ENCODE results near the gene PSMB7.

Gene PSMB7

GRCh38 chr9:124321935-124322334, 93.3 kb downstream of the PSMB7 start:
- no CpG with 5 or more reads among the region's 4 CpGs for WGBS (ENCODE audit: extremely low coverage, insufficient coverage, insufficient read length)
- no peak overlapping the region for H3K4ac ChIP-seq (ENCODE audit: low read depth, low read length)

GRCh38 chr9:124321416-124321815, 93.8 kb downstream of the PSMB7 start:
- no peak overlapping the region for H2BK5ac ChIP-seq (ENCODE audit: low read depth, low read length, poor library complexity)
- H3K36me3 ChIP-seq (ENCODE audit: control insufficient read depth in 1 of 2, insufficient read depth in 2 of 2, low read length in 2 of 2): peaks cover 46 to 50% of the 10 kb centered on the region in 2 experiments
- WGBS (ENCODE audit: extremely low coverage, insufficient coverage, insufficient read length): no CpG with 5 or more reads among the region's 12 CpGs
- H4K8ac ChIP-seq (ENCODE audit: low read depth, low read length): no peak overlapping the region
- no peak overlapping the region for H2BK120ac ChIP-seq (ENCODE audit: insufficient read depth, low read length, poor library complexity)
- H3K79me2 ChIP-seq (ENCODE audit: control insufficient read depth, insufficient read depth, low read length, poor library complexity): no peaks in the 10 kb centered on the region
- no peak overlapping the region for H3K27ac ChIP-seq (ENCODE audit: low read depth, low read length)
- H4K12ac ChIP-seq (ENCODE audit: low read depth, low read length): no peak overlapping the region
- H2AK5ac ChIP-seq (ENCODE audit: low read length): no peak overlapping the region
- H3K14ac ChIP-seq (ENCODE audit: low read length): no peak overlapping the region
- H3K79me1 ChIP-seq (ENCODE audit: low read length): no peaks in the 10 kb centered on the region
- H3K9ac ChIP-seq (ENCODE audit: low read length): no peak overlapping the region
- no peak overlapping the region for H3K4me3 ChIP-seq (ENCODE audit: low read depth, low read length)
- no peak overlapping the region for H4K91ac ChIP-seq (ENCODE audit: low read depth, low read length)
- H3K27me3 ChIP-seq (ENCODE audit: insufficient read depth, low read length): no peaks in the 10 kb centered on the region
- H3K4me2 ChIP-seq (ENCODE audit: low read length): no peak overlapping the region
- no peak overlapping the region for H3K23ac ChIP-seq (ENCODE audit: low read length)
- H2BK12ac ChIP-seq (ENCODE audit: low read length): no peak overlapping the region
- DNase-seq: no peak
- H3K18ac ChIP-seq (ENCODE audit: low read length): no peak overlapping the region
- H3K4me1 ChIP-seq (ENCODE audit: control insufficient read depth in 1 of 2, insufficient read depth in 2 of 2, low read length in 2 of 2): peaks cover 0 to 3% of the 10 kb centered on the region in 2 experiments
- H3K9me3 ChIP-seq (ENCODE audit: insufficient read depth, low read depth, low read length): peaks cover 2% of the 10 kb centered on the region
- no peak overlapping the region for H3K4ac ChIP-seq (ENCODE audit: low read depth, low read length)
- H2AFZ ChIP-seq (ENCODE audit: insufficient read depth, low read length, poor library complexity): no peak overlapping the region

More at GRCh38 chr9:124321935-124322334, 93.3 kb downstream of the PSMB7 start:
- Histone ChIP-seq H3K79me1 (ENCODE audit: low read length) (no peaks in the 10 kb centered on the region), H2BK5ac (ENCODE audit: low read depth, low read length, poor library complexity) (no peak overlapping the region), H3K27me3 (ENCODE audit: insufficient read depth, low read length) (no peaks in the 10 kb centered on the region), H3K27ac (ENCODE audit: low read depth, low read length) (no peak overlapping the region), H4K8ac (ENCODE audit: low read depth, low read length) (no peak overlapping the region), H3K36me3 (ENCODE audit: control insufficient read depth in 1 of 2, insufficient read depth in 2 of 2, low read length in 2 of 2) (peaks cover 46 to 51% of the 10 kb centered on the region in 2 experiments), H2AK5ac (ENCODE audit: low read length) (no peak overlapping the region), H3K18ac (ENCODE audit: low read length) (no peak overlapping the region), H3K79me2 (ENCODE audit: control insufficient read depth, insufficient read depth, low read length, poor library complexity) (no peaks in the 10 kb centered on the region), H3K23ac (ENCODE audit: low read length) (no peak overlapping the region), H2BK120ac (ENCODE audit: insufficient read depth, low read length, poor library complexity) (no peak overlapping the region), H3K9me3 (ENCODE audit: insufficient read depth, low read depth, low read length) (peaks cover 2% of the 10 kb centered on the region), H4K91ac (ENCODE audit: low read depth, low read length) (no peak overlapping the region), H2AFZ (ENCODE audit: insufficient read depth, low read length, poor library complexity) (no peak overlapping the region), H3K14ac (ENCODE audit: low read length) (no peak overlapping the region), H3K4me3 (ENCODE audit: low read depth, low read length) (no peak overlapping the region), H3K9ac (ENCODE audit: low read length) (no peak overlapping the region), H3K4me1 (ENCODE audit: control insufficient read depth in 1 of 2, insufficient read depth in 2 of 2, low read length in 2 of 2) (peaks cover 0 to 3% of the 10 kb centered on the region in 2 experiments), H2BK12ac (ENCODE audit: low read length) (no peak overlapping the region), H3K4me2 (ENCODE audit: low read length) (no peak overlapping the region), H4K12ac (ENCODE audit: low read depth, low read length) (no peak overlapping the region)
- DNase-seq: no peak

- H2BK5ac ChIP-seq (ENCODE audit: low read depth, low read length, poor library complexity): no peak overlapping the region
- peak overlapping the region; percentile 51 for H2BK12ac ChIP-seq (ENCODE audit: low read length)
- peak overlapping the region; percentile 35 for H4K12ac ChIP-seq (ENCODE audit: low read depth, low read length)
- no peak overlapping the region for H2AFZ ChIP-seq (ENCODE audit: insufficient read depth, low read length, poor library complexity)
- H3K9me3 ChIP-seq (ENCODE audit: insufficient read depth, low read depth, low read length): peaks cover 2% of the 10 kb centered on the region
- no peaks in the 10 kb centered on the region for H3K27me3 ChIP-seq (ENCODE audit: insufficient read depth, low read length)
- peaks cover 48 to 51% of the 10 kb centered on the region in 2 experiments for H3K36me3 ChIP-seq (ENCODE audit: control insufficient read depth in 1 of 2, insufficient read depth in 2 of 2, low read length in 2 of 2)
- no peak overlapping the region for H3K27ac ChIP-seq (ENCODE audit: low read depth, low read length)
- no peaks in the 10 kb centered on the region for H3K79me1 ChIP-seq (ENCODE audit: low read length)
- peak overlapping the region; percentile 19 for H3K14ac ChIP-seq (ENCODE audit: low read length)
- H3K4me2 ChIP-seq (ENCODE audit: low read length): no peak overlapping the region
- no peak overlapping the region for H2BK120ac ChIP-seq (ENCODE audit: insufficient read depth, low read length, poor library complexity)
- H3K18ac ChIP-seq (ENCODE audit: low read length): peak overlapping the region; percentile 57
- WGBS (ENCODE audit: extremely low coverage, insufficient coverage, insufficient read length): no CpG with 5 or more reads among the region's 17 CpGs
- no peak overlapping the region for H3K4ac ChIP-seq (ENCODE audit: low read depth, low read length)
- H3K4me1 ChIP-seq (ENCODE audit: control insufficient read depth in 1 of 2, insufficient read depth in 2 of 2, low read length in 2 of 2): peaks cover 0 to 3% of the 10 kb centered on the region in 2 experiments
- DNase-seq: peak; percentile 91 to 98
- no peaks in the 10 kb centered on the region for H3K79me2 ChIP-seq (ENCODE audit: control insufficient read depth, insufficient read depth, low read length, poor library complexity)
- H3K23ac ChIP-seq (ENCODE audit: low read length): no peak overlapping the region
- H2AK5ac ChIP-seq (ENCODE audit: low read length): no peak overlapping the region
- H4K91ac ChIP-seq (ENCODE audit: low read depth, low read length): no peak overlapping the region
- peak overlapping the region; percentile 29 for H4K8ac ChIP-seq (ENCODE audit: low read depth, low read length)
- H3K9ac ChIP-seq (ENCODE audit: low read length): no peak overlapping the region
- no peak overlapping the region for H3K4me3 ChIP-seq (ENCODE audit: low read depth, low read length)
Observed at GRCh38 chr9:124320062-124320973, 94.9 kb downstream of the PSMB7 start.

GRCh38 chr9:124315882-124316281, 99.4 kb downstream of the PSMB7 start:
- Histone ChIP-seq H2BK120ac (ENCODE audit: insufficient read depth, low read length, poor library complexity) (no peak overlapping the region), H4K12ac (ENCODE audit: low read depth, low read length) (no peak overlapping the region), H3K27ac (ENCODE audit: low read depth, low read length) (no peak overlapping the region), H3K27me3 (ENCODE audit: insufficient read depth, low read length) (no peaks in the 10 kb centered on the region), H2AFZ (ENCODE audit: insufficient read depth, low read length, poor library complexity) (no peak overlapping the region), H3K18ac (ENCODE audit: low read length) (no peak overlapping the region), H4K8ac (ENCODE audit: low read depth, low read length) (no peak overlapping the region), H2BK5ac (ENCODE audit: low read depth, low read length, poor library complexity) (no peak overlapping the region), H2BK12ac (ENCODE audit: low read length) (no peak overlapping the region), H3K79me1 (ENCODE audit: low read length) (peaks cover 7% of the 10 kb centered on the region), H3K23ac (ENCODE audit: low read length) (no peak overlapping the region), H3K4me1 (ENCODE audit: control insufficient read depth in 1 of 2, insufficient read depth in 2 of 2, low read length in 2 of 2) (peaks cover 3 to 4% of the 10 kb centered on the region in 2 experiments), H3K4me2 (ENCODE audit: low read length) (no peak overlapping the region), H3K4me3 (ENCODE audit: low read depth, low read length) (no peak overlapping the region), H3K14ac (ENCODE audit: low read length) (no peak overlapping the region), H3K79me2 (ENCODE audit: control insufficient read depth, insufficient read depth, low read length, poor library complexity) (no peaks in the 10 kb centered on the region), H3K9me3 (ENCODE audit: insufficient read depth, low read depth, low read length) (peaks cover 2% of the 10 kb centered on the region), H3K36me3 (ENCODE audit: control insufficient read depth in 1 of 2, insufficient read depth in 2 of 2, low read length in 2 of 2) (peaks cover 42 to 56% of the 10 kb centered on the region in 2 experiments), H3K9ac (ENCODE audit: low read length) (no peak overlapping the region), H3K4ac (ENCODE audit: low read depth, low read length) (no peak overlapping the region), H4K91ac (ENCODE audit: low read depth, low read length) (no peak overlapping the region), H2AK5ac (ENCODE audit: low read length) (no peak overlapping the region)
- WGBS (ENCODE audit: extremely low coverage, insufficient coverage, insufficient read length): no CpG with 5 or more reads among the region's 16 CpGs
- DNase-seq: no peak
